GM18505 (cell line): Measurements from ENCODE around the gene MTMR3.
"Not testable (repeated sequence)": the region's sequence is repeated elsewhere in the genome, so short reads cannot be mapped to it uniquely, and the experiment has no call there.

Experiments
- ATAC-seq: cut with Tn5 transposase; IDR thresholded peaks from one replicate; pipeline ENCODE4 v1.9.1; 2021; ENCODE audit not compliant: unreplicated experiment
- POLR2A ChIP-seq: IDR thresholded peaks from 4 replicates; pipeline ENCODE4 v1.6.1; 2011; ENCODE audit warnings: borderline replicate concordance; ENCODE audit not compliant: insufficient read depth, insufficient read length; ENCODE audit errors: extremely low read depth

MTMR3 gene

GRCh38 chr22:30046716-30047363, 163.9 kb downstream of the MTMR3 start:
- no peak for ATAC-seq
- no peak for TF ChIP-seq POLR2A

DNA sequence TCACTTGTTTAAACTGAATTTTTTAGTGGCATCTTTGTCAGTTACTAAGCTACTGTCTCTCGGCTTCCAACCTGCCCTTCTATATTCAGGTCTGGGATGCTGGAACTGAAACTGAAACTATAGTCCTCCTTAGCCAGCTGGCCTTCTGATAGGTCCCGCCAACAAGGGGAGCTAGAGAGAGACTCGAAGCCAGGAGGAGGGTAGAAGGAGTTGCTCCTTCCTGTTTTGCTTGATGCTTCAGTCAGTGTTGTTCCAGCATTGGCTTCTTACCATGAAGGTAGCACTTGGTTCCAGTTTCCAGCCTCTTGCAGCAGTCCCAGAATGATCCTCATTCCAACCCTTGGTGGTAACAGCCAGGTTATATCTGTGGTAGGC, 164.4 kb downstream of the MTMR3 start:
- no peak for TF ChIP-seq POLR2A
- ATAC-seq = no peak

GRCh38 chr22:30048681-30049080, 165.7 kb downstream of the MTMR3 start:
- no peak for TF ChIP-seq POLR2A
- ATAC-seq = no peak

DNA sequence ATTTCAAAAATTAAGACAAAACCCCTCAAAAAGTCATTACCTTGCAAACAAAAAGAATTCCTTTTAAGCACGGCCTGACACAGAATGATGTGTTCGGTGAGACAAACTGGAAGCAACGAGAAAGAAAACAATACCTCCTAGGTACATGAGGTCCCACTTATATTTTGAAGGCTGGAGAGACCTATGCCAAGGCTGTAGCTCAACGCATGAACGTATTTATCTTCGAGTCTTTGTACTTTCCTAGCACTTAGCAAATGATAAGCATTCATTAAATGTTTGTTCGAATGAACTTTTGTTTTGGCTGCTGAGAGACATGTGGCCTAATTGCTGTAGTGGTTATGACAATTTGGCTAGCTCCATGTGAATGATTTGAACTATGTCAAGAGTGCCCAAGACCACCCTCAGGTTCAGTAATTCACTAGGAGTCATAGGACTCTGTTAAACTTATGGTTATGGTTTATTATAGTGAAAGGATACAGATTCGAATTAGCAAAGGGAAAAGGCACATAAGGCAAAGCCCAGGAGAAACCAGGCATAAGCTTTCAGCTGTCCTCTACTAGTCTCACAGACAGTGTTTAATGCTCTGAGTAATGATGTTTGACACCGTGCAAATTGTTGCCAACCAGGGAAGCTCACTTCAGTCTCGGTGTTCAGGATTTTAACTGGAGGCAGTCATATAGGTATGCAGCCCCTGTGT, 171.2 kb downstream of the MTMR3 start:
- no peak for ATAC-seq
- no peak for TF ChIP-seq POLR2A

- no peak for ATAC-seq
- no peak for TF ChIP-seq POLR2A
Observed at GRCh38 chr22:30054764-30055069, 171.7 kb downstream of the MTMR3 start.

GRCh38 chr22:30056015-30056414, 173.0 kb downstream of the MTMR3 start:
- TF ChIP-seq POLR2A = no peak
- no peak for ATAC-seq

DNA sequence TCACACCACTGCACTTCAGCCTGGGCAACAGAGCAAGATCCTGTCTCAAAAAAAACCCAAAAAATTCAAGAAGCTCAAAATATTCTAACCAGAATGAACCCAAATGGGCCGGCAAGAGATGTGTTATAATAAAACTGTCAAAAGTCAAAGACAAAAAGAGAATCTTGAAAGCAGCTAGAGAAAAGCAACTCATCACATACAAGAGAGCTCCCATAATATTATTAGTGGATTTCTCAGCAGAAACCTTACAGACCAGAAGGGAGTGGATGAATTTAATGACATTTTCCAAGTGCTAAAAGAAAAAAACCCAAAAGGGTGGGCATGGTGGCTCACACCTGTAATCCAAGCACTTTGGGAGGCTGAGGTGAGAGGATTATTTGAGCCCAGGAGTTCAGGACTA, 174.4 kb downstream of the MTMR3 start:
- TF ChIP-seq POLR2A = no peak
- no peak for ATAC-seq

DNA sequence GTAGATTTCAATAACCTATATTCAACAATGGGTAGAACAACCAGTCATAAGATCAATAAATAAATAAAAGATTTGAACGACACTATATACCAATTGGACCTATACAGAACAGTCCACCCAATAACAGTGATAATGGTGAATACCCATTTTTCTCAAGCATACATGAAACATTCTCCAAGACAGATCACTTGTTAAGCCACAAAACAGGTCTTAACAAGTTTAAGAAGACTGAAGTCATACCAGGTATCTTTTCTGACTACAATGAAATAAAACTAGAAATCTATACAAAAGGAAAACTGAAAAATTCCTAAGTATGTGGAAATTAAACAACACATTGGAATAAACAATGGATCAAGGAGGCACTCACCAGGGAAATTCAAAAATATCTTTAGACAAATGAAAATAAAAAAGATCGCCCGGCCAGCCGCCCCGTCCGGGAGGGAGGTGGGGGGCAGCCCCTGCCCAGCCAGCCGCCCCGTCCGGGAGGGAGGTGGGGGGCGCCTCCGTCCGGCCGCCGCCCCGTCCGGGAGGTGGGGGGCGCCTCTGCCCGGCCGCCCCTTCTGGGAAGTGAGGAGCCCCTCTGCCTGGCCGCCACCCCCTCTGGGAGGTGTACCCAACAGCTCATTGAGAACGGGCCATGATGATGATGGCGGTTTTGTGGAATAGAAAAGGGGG, 176.5 kb downstream of the MTMR3 start:
- not testable (repeated sequence) for ATAC-seq

GRCh38 chr22:30061094-30061493, 178.1 kb downstream of the MTMR3 start:
- ATAC-seq = not testable (repeated sequence)

GRCh38 chr22:30062259-30062658, 179.3 kb downstream of the MTMR3 start:
- ATAC-seq = no peak
- no peak for TF ChIP-seq POLR2A

- ATAC-seq = no peak
- TF ChIP-seq POLR2A = no peak
Observed at GRCh38 chr22:30062950-30063349, 180.0 kb downstream of the MTMR3 start.

- no peak for TF ChIP-seq POLR2A
- ATAC-seq = no peak
Observed at GRCh38 chr22:30064172-30064571, 181.2 kb downstream of the MTMR3 start.

- ATAC-seq = no peak
- no peak for TF ChIP-seq POLR2A
Observed at GRCh38 chr22:30073743-30074142, 190.8 kb downstream of the MTMR3 start.

GRCh38 chr22:30074147-30074546, 191.2 kb downstream of the MTMR3 start:
- no peak for TF ChIP-seq POLR2A
- ATAC-seq = no peak
